ENCODE measurements around the gene PDZRN4. TPM values are rescaled to one million over a fixed set of nuclear protein-coding genes. Genes with fewer than 3 reads are reported as not detected.

The PDZRN4 gene
- total and polyA plus RNA-seq, 4 experiments from 2014 or later: not detected

DNA sequence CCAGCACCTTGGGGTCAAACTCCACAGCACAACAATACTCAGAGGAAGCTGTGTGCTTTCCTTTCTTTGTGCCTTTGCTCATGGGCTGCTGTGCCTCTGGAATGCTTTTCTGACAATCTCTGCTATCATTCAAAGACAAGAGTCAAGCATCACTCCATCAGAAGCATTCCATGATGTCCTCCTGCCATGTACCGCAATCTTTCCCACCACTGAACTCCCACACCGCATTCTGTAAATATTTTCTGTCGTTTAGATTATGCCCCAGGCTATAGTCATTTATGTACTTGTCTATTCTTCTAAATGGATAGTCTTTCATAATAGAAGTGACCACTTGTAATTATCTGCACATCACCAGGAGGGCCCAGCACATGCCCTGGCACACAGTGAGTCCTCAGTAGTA, 327.8 kb downstream of the PDZRN4 start:
- Histone ChIP-seq H3K27ac (ENCODE audit: low read depth, low read length) (no peak overlapping the region), H3K9me3 (ENCODE audit: control insufficient read depth in 1 of 2, low read length in 2 of 2) (no peaks in the 10 kb centered on the region), H3K4me3 (ENCODE audit: low read length in 2 of 2) (no peak overlapping the region), H3K4me1 (ENCODE audit: insufficient read depth, low read length) (no peaks in the 10 kb centered on the region), H3K36me3 (ENCODE audit: insufficient read depth, low read length) (no peaks in the 10 kb centered on the region), H3K27me3 (ENCODE audit: insufficient read depth, low read length) (no peaks in the 10 kb centered on the region)
- ChIA-PET CTCF (ENCODE audit: partially characterized antibody) (no interaction called here), POLR2A (ENCODE audit: partially characterized antibody) (no interaction called here)
- Mint-ChIP-seq H3K4me1 (peaks cover 0 to 2% (median 0%) of the 10 kb centered on the region in 4 donors), H3K27ac (no peak overlapping the region), H3K4me3 (no peak overlapping the region), H3K9me3 (no peaks in the 10 kb centered on the region), H3K27me3 (no peaks in the 10 kb centered on the region), H3K36me3 (no peaks in the 10 kb centered on the region)
- no peak for DNase-seq
- intact Hi-C loops (cut with micrococcal nuclease): no loop called here

DNA sequence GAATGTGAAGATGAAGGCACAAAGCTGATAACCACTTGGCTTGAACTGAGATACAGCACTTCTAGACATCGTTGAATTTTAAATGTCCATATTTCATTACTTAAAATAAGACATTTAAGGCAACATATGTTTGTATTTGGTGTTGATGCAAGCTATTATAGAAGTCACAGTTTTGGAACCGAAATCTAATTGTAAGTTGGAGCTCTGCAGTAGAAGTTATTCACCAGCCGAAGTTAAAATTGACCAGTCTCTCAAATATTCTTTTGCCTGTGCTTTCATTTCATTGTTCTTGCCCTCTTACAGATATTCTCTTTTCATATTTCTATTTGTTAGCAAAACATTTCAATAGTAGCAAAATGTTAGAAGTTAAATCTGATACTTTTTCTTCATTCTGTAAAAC, 332.7 kb downstream of the PDZRN4 start:
- H3K36me3 Mint-ChIP-seq: no peaks in the 10 kb centered on the region
- Histone ChIP-seq H3K27me3 (ENCODE audit: insufficient read depth, low read length) (no peaks in the 10 kb centered on the region), H3K36me3 (ENCODE audit: insufficient read depth, low read length) (no peaks in the 10 kb centered on the region), H3K4me1 (ENCODE audit: insufficient read depth, low read length) (peaks cover 15% of the 10 kb centered on the region), H3K9me3 (ENCODE audit: control insufficient read depth in 1 of 2, low read length in 2 of 2) (no peaks in the 10 kb centered on the region), H3K4me3 (ENCODE audit: low read length in 2 of 2) (no peak overlapping the region), H3K27ac (ENCODE audit: low read depth, low read length) (no peak overlapping the region)
- no peaks in the 10 kb centered on the region for H3K27me3 Mint-ChIP-seq
- peaks cover 2 to 24% (median 15%) of the 10 kb centered on the region in 4 donors for H3K4me1 Mint-ChIP-seq
- intact Hi-C loops (cut with micrococcal nuclease): no loop called here
- CTCF ChIA-PET (ENCODE audit: partially characterized antibody): no interaction called here
- H3K4me3 Mint-ChIP-seq: no peak overlapping the region
- H3K27ac Mint-ChIP-seq: peak overlapping the region in 1 of 7 donors; percentile 46
- POLR2A ChIA-PET (ENCODE audit: partially characterized antibody): no interaction called here
- no peak for DNase-seq
- H3K9me3 Mint-ChIP-seq: peaks cover 0 to 2% (median 0%) of the 10 kb centered on the region in 8 donors

DNA sequence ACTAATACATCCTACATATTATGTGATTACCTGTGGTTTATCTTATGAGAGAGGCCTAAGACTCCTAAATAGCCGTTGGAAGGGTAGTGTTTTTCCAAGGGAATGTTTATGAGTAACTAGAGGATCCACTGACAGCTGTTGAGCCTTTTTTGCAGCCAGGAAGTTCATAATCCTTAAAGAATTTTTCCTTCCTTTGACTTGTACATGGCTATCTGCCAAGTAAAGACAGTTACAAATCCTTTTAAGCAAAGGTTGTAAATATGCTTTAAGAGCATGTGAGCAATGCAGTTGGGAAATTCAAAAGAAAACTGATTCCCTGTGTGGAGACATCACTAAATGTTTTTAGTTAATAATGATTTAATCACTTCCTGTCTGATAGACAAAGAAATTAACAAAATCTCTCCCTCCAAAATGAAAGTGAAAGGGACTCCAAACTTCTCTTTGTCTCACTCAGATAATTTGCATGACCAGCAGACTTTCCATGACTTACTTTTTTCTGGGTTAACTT, 333.8 kb downstream of the PDZRN4 start:
- peaks cover 0 to 2% (median 0%) of the 10 kb centered on the region in 8 donors for H3K9me3 Mint-ChIP-seq
- CTCF ChIA-PET (ENCODE audit: partially characterized antibody): no interaction called here
- H3K36me3 Mint-ChIP-seq: no peaks in the 10 kb centered on the region
- no peaks in the 10 kb centered on the region for H3K36me3 ChIP-seq (ENCODE audit: insufficient read depth, low read length)
- peaks cover 15% of the 10 kb centered on the region for H3K4me1 ChIP-seq (ENCODE audit: insufficient read depth, low read length)
- peak overlapping the region in 5 of 7 donors; percentile 4 to 77 (median 25) for H3K27ac Mint-ChIP-seq
- POLR2A ChIA-PET (ENCODE audit: partially characterized antibody): no interaction called here
- H3K27me3 ChIP-seq (ENCODE audit: insufficient read depth, low read length): no peaks in the 10 kb centered on the region
- DNase-seq: peak in 2 of 5 donors; percentile 2 to 5
- H3K4me3 Mint-ChIP-seq: peak overlapping the region; percentile 70 to 88 (median 74)
- peak overlapping the region in 1 of 2 donors; percentile 11 for H3K4me3 ChIP-seq (ENCODE audit: low read length in 2 of 2)
- H3K9me3 ChIP-seq (ENCODE audit: control insufficient read depth in 1 of 2, low read length in 2 of 2): no peaks in the 10 kb centered on the region
- intact Hi-C loops (cut with micrococcal nuclease): no loop called here
- peaks cover 2 to 24% (median 15%) of the 10 kb centered on the region in 4 donors for H3K4me1 Mint-ChIP-seq
- no peak overlapping the region for H3K27ac ChIP-seq (ENCODE audit: low read depth, low read length)
- peaks cover under 1% of the 10 kb centered on the region in 2 donors for H3K27me3 Mint-ChIP-seq

DNA sequence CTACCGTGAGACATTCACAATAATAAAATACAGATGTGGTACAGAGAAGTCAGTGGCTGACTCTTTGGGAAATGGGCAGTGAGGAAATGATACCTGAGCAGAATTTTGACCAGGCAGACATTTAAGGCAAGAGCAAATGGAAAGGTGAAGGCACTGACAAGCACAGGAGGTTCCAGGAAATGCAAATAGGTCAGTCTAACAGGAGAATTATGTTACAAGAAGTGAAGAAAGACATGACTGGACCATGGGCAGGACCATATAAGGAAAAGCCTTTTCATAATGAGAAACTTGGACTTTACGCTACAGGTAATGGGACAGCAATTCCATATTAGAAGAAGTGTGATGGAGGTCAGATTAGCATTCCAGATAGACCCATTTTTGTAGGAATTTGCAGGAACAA, 338.9 kb downstream of the PDZRN4 start:
- H3K27ac Mint-ChIP-seq: no peak overlapping the region
- H3K27ac ChIP-seq (ENCODE audit: low read depth, low read length): no peak overlapping the region
- ChIA-PET POLR2A (ENCODE audit: partially characterized antibody) (no interaction called here), CTCF (ENCODE audit: partially characterized antibody) (no interaction called here)
- H3K9me3 ChIP-seq (ENCODE audit: control insufficient read depth in 1 of 2, low read length in 2 of 2): no peaks in the 10 kb centered on the region
- intact Hi-C loops (cut with micrococcal nuclease): no loop called here
- H3K27me3 Mint-ChIP-seq: peaks cover 1 to 2% of the 10 kb centered on the region in 2 donors
- no peaks in the 10 kb centered on the region for H3K27me3 ChIP-seq (ENCODE audit: insufficient read depth, low read length)
- no peak overlapping the region for H3K4me3 Mint-ChIP-seq
- peaks cover 2 to 12% (median 8%) of the 10 kb centered on the region in 4 donors for H3K4me1 Mint-ChIP-seq
- peaks cover 7% of the 10 kb centered on the region for H3K4me1 ChIP-seq (ENCODE audit: insufficient read depth, low read length)
- no peak for DNase-seq
- H3K4me3 ChIP-seq (ENCODE audit: low read length in 2 of 2): no peak overlapping the region
- H3K36me3 Mint-ChIP-seq: no peaks in the 10 kb centered on the region
- no peaks in the 10 kb centered on the region for H3K36me3 ChIP-seq (ENCODE audit: insufficient read depth, low read length)
- H3K9me3 Mint-ChIP-seq: peaks cover 0 to 2% (median 0%) of the 10 kb centered on the region in 8 donors

DNA sequence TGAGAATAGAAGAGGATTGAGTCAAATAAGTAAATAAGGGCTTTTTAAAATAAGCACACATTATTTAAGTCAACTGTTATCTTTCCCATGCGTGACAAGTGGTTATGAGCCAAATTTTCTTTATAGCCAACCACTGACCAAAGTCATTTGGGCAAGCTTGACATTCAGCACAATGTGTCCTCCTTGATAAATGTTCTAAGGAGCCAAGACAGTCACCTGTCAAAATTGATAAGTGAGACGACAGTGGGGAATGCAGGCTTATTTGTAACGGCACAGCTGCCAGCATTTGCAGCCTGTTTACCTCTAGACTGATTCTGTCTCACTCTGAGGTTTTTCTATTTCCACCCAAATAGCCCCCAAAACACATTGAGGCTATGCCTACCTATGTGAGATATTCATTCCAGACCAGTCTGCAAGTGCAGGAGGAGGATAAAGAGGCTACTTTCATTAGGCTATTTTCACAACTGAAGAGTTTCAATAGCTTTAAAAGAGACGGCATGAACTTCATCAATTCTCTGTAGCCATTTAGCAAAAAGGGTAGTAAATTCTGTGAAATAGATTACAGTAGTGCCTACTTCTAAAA, 339.5 kb downstream of the PDZRN4 start:
- Mint-ChIP-seq H3K4me1 (peaks cover 0 to 8% (median 4%) of the 10 kb centered on the region in 4 donors), H3K27me3 (peaks cover 1 to 2% of the 10 kb centered on the region in 2 donors), H3K9me3 (peaks cover 0 to 2% (median 0%) of the 10 kb centered on the region in 8 donors), H3K36me3 (no peaks in the 10 kb centered on the region), H3K27ac (no peak overlapping the region), H3K4me3 (no peak overlapping the region)
- Histone ChIP-seq H3K4me3 (ENCODE audit: low read length in 2 of 2) (no peak overlapping the region), H3K4me1 (ENCODE audit: insufficient read depth, low read length) (peaks cover 2% of the 10 kb centered on the region), H3K27me3 (ENCODE audit: insufficient read depth, low read length) (no peaks in the 10 kb centered on the region), H3K27ac (ENCODE audit: low read depth, low read length) (no peak overlapping the region), H3K9me3 (ENCODE audit: control insufficient read depth in 1 of 2, low read length in 2 of 2) (no peaks in the 10 kb centered on the region), H3K36me3 (ENCODE audit: insufficient read depth, low read length) (no peaks in the 10 kb centered on the region)
- POLR2A ChIA-PET (ENCODE audit: partially characterized antibody): no interaction called here
- DNase-seq: no peak
- intact Hi-C loops (cut with micrococcal nuclease): no loop called here
- CTCF ChIA-PET (ENCODE audit: partially characterized antibody): no interaction called here

DNA sequence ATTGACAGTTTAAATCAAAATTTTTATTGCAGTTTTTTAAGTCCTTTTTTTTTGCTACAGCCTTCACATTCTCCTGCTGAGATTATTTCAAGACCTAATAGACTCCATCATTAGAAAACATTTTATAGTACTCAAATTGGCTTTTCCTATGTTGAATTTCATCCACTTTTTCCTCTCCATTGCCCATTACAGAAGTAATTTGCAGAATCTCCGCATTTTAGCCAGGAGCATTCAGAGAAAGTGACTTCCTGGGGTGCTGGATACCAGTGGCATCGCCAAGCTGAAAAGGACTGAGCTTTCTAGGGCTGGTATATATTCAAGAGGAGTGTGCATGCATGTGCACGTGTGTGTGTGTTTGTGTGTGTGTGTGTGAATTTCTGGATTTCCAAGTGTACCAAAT, 340.8 kb downstream of the PDZRN4 start:
- CTCF ChIA-PET (ENCODE audit: partially characterized antibody): no interaction called here
- POLR2A ChIA-PET (ENCODE audit: partially characterized antibody): no interaction called here
- Mint-ChIP-seq H3K27me3 (peaks cover 1 to 2% of the 10 kb centered on the region in 2 donors), H3K27ac (no peak overlapping the region), H3K4me3 (no peak overlapping the region), H3K36me3 (no peaks in the 10 kb centered on the region), H3K9me3 (no peaks in the 10 kb centered on the region), H3K4me1 (peaks cover 0 to 3% (median 0%) of the 10 kb centered on the region in 4 donors)
- Histone ChIP-seq H3K4me3 (ENCODE audit: low read length in 2 of 2) (no peak overlapping the region), H3K27me3 (ENCODE audit: insufficient read depth, low read length) (no peaks in the 10 kb centered on the region), H3K9me3 (ENCODE audit: control insufficient read depth in 1 of 2, low read length in 2 of 2) (no peaks in the 10 kb centered on the region), H3K27ac (ENCODE audit: low read depth, low read length) (no peak overlapping the region), H3K4me1 (ENCODE audit: insufficient read depth, low read length) (no peaks in the 10 kb centered on the region), H3K36me3 (ENCODE audit: insufficient read depth, low read length) (no peaks in the 10 kb centered on the region)
- no peak for DNase-seq
- intact Hi-C loops (cut with micrococcal nuclease): no loop called here

DNA sequence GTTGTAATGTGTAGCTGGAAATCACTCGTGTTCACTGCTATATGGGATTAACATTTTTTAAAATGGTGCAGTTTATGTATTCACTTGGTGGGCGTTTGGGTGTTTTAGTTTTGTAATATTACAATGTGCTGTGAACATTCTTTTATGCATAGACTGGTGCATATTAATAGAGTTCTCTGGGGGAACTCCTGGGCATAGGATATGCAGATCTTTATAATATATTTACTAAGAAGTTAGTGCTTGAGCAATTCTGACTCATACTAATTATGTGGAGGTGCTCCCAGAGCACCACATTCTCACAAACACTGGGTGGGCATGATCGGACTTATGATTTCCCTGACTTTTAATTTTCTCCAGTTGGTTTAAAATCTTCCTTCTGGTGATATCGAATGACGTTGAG, 342.3 kb downstream of the PDZRN4 start:
- Histone ChIP-seq H3K36me3 (ENCODE audit: insufficient read depth, low read length) (no peaks in the 10 kb centered on the region), H3K27me3 (ENCODE audit: insufficient read depth, low read length) (no peaks in the 10 kb centered on the region), H3K27ac (ENCODE audit: low read depth, low read length) (no peak overlapping the region), H3K9me3 (ENCODE audit: control insufficient read depth in 1 of 2, low read length in 2 of 2) (no peaks in the 10 kb centered on the region), H3K4me1 (ENCODE audit: insufficient read depth, low read length) (no peaks in the 10 kb centered on the region), H3K4me3 (ENCODE audit: low read length in 2 of 2) (no peak overlapping the region)
- peaks cover 1 to 2% of the 10 kb centered on the region in 2 donors for H3K27me3 Mint-ChIP-seq
- H3K9me3 Mint-ChIP-seq: no peaks in the 10 kb centered on the region
- intact Hi-C loops (cut with micrococcal nuclease): no loop called here
- CTCF ChIA-PET (ENCODE audit: partially characterized antibody): no interaction called here
- DNase-seq: no peak
- POLR2A ChIA-PET (ENCODE audit: partially characterized antibody): no interaction called here
- H3K4me3 Mint-ChIP-seq: no peak overlapping the region
- no peak overlapping the region for H3K27ac Mint-ChIP-seq
- no peaks in the 10 kb centered on the region for H3K36me3 Mint-ChIP-seq
- H3K4me1 Mint-ChIP-seq: no peaks in the 10 kb centered on the region

Measured in CD4-positive, alpha-beta memory T cell (primary cell).